NCI-H510A (cell line): Measurements from ENCODE around the gene ABTB2.
"Not testable (repeated sequence)": the region's sequence is repeated elsewhere in the genome, so short reads cannot be mapped to it uniquely, and the experiment has no call there.

ENCODE experiments used
- DNase-seq: peaks from one replicate; lab custom pipeline; 2025; lab: John Stamatoyannopoulos, UW

Gene ABTB2

DNA sequence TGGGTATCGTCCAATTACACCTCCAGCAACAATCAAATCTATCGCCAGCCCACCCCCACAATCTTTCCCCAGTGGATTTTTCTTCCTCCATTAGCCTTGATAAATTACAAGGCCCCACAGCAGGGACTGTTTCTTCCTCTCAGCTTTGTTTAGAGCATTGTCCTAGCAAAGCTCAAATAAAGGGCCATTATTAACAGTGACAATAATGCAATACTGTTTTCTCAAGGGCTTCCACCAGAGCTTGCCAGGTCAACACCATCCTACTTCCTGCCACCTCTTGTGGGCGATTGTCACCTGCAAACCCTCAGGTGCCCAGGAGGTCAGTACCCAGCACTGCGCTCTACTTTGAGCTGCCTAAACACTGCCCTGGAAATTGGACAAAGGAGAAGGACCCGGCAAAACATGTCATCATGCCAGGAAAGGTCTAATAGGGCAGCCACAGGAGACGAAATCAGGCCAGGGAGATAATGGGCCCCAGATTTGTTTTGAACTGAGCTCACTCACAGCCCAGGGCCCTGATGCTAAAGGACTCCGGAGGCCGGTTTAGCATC is 95.2 kb downstream of the ABTB2 start:
- no peak for DNase-seq

DNA sequence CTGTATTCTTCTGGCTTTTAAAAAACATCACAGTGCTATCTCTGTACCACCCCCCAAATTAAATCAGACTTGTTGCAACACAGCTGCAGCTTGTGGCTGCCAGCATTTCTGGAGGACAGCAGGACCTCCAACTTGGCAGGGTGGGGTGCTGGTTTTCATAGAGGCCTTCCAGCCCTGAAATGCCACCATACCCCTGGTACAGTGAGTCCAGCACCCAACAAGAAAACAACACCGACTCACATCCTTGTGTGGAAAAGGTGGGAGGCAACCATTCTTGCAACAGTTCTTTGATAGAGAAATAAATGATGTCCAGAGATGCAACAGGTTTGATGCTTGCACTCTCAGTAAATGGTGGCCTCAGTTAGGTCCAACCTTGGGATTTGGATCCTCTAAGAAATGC is 96.0 kb downstream of the ABTB2 start:
- DNase-seq: no peak

DNA sequence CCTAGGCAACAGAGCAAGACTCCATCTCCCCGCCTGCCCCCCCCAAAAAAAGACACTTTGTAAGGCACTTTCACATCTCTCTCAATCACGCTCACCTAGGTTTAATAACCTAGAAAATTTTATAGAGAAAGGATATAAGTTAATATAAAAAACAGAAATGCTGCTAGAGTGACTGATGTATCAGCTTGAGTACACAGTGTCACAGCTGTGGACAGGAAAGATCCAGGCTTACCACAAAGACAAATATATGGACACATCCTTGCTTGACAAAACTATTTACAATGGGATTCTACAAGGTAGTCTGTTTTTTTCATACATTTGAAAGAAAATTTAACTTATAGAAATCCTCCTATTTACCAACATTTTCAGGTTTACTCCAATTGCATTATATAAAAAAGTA is 96.7 kb downstream of the ABTB2 start:
- DNase-seq: no peak

DNA sequence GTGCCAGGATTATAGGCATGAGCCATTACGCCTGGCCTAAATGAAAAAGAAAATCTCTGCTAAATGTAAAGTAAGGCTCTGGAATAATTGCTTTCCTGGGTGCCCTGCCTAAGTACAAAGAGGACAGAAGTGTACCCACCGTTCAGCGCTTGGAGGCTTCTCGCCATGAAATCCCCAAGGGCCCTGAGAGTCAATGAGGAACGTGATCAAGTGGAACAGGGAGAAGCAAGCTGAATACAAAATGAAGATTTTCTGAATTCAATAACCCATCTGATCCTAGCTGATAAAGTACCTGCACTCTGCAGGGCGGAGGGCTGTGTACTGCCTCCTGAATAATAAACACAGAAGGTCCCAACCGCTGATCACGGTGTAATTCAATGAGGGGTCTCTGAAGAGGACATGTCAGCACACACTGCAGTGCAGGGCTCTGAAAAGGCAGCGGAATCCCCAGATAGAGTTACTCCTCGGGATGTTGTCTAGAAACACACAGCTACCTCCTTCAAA is 97.7 kb downstream of the ABTB2 start:
- no peak for DNase-seq

DNA sequence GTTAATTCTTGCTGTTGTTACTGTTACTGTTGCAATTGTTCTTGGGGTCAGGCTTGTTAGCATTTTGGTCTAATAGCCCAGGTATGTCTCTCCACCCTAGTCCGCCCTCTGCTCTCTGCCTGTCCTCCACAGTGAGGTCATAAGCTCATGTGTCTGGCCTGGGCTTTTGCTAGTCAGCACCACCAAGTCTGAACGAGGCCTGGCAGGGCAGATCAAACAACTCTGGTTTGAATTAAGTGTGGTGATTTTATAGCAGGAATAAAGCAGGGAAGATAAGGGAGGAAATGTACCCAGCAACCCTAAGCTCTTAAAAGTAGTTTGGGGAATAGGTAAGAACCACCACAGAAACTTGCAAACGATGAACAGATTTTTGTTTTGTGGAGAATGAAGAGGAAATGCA is 98.7 kb downstream of the ABTB2 start:
- DNase-seq: no peak

DNA sequence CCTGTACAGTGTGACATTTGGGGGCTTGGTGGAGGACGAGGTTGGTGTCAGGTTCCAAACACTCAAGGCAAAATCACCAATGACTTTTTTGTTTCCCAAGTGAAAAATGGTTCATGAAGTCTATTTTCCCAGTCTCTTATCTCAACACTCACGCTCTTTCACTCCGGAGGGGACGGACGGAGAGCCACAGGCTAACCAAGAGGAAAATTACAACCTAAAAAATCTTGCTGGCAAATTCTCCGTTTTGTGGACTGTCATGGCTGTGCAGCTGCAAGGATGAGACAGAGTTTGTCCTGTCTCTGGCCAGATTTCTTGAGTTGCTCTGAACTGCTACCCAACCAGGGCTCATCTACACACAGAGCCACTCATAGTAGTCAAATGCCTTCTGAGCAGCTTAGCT is 101.2 kb downstream of the ABTB2 start:
- no peak for DNase-seq

DNA sequence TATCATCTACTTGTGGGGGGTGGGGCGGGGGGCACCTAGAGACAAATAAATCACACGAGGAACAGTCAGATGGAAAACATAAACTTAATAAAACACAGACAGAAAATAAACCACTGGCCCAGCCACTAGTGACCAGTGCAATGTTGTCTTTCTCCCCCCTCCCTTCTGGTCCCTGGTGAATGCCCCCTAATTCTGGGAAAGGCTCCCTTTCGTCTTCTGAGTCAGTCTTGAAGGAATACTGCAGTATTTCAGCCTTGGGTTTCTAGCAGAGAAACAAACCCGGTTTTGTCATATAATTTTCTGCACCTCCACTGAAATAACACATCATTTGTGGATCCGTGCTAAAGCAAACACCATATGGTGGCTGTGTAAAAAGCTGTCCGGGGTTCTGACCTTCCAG is 101.7 kb downstream of the ABTB2 start:
- no peak for DNase-seq

DNA sequence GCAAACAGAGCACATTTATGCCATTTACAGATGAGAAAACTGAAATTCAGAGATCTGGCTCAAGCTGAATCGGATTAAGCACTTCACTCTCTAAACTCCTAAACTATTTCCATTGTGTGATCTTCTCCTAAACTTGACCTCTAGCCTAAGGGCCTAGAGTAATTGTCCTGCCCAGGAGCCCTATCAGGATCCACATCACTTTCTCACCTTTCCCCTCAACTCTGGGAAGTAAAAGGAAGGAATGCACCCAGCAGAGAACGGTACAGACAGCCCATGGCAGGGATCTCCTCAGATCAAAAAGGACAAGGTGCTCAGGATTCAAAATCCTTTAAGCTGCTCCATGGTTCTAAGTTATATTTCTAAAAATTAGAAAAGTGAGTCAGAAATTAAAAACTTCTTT is 102.7 kb downstream of the ABTB2 start:
- DNase-seq: no peak

DNA sequence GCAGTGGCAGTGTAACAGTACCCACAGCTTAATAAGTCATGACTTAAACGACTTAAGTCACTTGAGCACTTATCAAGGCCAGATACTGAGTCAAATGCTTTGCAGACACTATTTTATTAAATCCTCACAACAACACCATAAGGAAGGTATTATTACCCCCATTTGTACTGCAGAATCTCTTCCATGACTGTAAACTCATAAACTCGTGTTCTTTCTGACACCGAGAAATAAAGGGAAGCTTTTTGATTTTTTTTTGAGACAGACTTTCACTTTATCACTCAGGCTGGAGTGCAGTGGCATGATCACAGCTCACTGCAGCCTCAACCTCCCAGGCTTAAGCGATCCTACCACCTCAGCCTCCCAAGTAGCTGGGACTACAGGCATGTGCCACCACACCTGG is 103.8 kb downstream of the ABTB2 start:
- no peak for DNase-seq

DNA sequence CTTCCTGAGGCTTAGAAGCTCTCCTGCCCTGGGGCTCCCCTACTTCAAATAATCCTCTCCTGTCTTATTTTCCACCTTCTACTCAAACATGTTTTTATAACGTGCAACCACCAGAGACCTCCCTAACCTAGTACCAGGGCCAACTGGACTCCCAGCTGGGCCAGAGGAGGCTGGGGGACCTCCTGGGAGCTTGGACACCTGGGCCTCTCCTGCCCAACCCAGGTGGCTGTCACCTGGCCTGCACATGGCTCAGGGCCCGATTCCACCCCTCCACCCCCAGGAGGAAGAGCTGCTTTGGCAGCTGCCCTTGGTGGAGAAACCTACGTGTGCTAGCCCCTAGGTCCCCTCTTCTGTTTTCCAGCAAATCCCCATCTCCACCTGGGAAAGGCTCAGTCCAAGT is 105.2 kb downstream of the ABTB2 start:
- no peak for DNase-seq

DNA sequence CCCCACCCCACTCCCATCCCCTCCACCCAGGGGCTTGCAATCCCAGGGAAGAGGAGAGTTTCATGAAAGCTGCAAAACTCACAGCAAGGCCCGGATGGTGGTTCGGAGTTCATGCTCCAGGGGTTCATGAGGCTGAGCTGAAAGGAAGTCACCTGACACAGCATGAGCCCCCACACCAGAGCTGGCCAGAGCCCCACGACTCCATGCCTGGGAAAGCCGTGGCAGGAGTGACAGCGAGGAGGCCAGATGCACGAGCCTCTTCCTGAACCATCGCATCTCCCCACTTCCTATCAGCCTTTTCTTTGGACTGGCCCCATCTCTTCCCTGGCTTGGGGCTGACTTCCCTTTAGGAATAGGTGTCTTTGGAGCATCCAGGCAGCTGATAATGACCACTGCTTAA is 105.8 kb downstream of the ABTB2 start:
- no peak for DNase-seq

DNA sequence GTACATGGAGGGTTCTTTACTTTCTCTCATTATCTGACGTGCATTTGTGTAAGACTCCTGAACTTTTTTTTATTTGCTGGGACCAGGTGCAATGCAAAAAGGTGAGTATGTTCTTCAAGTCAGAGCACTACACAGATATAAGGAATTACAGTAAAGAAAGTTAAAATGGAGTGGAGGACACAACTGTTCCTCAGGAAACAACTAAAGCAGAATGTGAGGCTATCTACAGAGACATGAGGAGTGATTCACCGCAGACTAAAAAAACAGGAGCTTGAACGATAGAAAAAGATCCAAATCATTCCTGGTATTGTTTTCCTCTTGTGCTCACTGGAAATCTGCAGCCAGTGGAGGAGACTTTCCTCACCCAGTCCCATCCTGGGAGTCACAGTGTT is 106.2 kb downstream of the ABTB2 start:
- no peak for DNase-seq

DNA sequence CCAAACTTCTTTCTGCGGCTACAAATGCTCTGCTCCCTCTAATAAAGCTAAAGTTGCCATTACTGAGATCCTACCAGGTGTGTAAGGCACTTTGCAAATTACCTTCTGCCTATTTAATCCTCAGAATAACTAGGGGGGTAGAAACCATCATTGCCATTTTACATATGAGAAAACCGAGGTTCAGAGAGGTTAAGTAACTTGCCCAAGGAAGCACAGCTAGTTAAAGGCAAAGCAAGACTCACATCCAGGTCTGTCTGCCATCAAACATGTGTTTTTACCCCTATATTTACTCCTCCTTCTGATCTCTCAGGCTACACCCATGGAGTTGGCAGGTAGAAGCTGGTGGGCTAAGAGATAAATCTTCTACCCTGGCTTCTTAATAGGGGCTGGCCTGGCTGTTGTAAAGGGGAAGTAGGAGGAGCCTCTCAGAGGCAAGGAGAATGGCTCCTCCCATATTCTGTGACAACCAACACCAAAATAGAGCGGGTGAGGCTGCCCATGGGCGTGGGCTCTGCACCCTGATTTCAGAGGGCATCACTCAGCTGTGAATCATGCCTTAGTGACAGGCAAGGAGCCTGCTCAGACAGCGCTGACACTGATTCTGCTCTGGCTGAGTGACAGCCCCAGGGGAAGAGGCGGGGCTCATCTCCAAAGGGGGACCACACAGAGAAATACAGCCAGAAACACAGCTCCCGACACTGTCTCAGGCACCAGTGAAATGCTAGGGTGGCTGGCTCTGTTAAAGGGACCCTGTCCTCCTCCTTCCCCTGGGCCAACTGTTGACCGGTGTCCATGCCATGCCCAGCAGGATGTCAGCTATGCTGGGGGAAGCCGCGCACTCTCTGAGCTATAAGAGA is 106.8 kb downstream of the ABTB2 start:
- DNase-seq: no peak

DNA sequence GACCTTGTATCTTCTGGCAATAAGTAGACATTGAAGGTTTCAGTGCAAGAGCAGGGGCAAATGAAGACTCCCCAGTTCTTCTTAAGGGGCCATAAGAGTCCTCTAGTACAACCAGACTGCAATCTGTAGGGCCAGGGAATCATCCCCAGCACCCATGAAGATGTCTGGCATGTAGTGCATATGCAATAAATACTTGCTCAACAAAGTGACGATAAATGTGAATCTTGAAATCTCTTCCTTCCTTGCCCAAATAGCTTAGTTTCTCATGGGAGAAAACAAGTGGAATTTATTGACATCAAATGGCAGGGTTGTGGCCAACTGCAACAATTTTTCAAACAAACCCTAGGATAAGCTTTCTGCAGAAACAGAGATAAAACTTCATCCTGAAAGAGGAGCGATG is 107.6 kb downstream of the ABTB2 start:
- no peak for DNase-seq

DNA sequence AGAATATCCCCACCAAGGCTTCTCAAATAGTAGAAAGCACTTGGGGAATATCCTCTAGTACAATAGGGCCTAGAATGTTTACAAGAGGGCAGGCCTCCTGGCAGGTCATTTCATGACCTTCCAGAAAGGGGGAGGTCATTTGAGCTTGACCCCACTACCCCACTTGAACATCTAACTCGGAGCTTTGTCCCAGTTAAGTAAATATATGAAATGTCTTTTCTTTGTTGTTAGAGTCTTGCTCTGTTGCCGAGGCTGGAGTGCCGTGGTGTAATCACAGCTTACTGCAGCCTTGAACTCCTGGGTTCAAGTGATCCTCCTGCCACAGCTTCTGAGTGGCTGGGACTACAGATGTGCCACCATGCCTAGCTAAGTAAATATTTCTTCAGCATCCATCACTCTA is 108.4 kb downstream of the ABTB2 start:
- no peak for DNase-seq

DNA sequence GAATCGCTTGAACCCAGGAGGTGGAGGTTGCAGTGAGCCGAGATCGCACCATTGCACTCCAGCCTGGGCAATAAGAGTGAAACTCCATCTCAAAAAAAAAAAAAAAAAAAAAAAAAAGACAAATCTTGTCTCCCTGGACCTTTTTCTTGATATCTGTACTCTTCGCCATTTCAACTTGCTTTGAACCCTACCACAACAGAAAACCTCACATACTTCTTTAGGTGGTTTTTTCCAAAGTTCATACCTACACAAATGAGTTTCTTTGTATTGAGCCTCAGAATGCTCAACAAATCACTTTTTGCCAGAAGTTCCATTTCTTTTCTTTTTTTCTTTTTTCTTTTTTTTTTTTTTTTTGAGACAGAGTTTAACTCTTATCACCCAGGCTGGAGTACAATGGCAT is 111.3 kb downstream of the ABTB2 start:
- not testable (repeated sequence) for DNase-seq

DNA sequence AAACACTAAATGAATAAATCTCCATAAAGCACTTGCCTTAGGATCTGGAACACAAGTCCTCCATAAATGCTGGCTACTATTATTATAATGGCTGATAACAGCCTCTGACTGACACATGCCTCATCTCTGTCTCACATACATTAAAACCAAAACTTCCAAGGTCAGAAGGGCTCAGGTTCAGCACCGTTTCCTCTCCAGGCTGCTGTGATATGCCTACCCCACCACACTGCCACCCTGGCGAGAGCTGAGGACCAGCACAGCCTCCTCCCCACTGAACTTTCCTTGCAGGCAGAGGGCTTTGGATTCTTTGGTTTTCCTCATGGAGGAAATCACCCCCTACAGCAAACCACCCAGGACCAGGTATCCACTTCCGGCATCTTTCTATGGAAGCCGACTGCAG is 112.8 kb downstream of the ABTB2 start:
- no peak for DNase-seq

DNA sequence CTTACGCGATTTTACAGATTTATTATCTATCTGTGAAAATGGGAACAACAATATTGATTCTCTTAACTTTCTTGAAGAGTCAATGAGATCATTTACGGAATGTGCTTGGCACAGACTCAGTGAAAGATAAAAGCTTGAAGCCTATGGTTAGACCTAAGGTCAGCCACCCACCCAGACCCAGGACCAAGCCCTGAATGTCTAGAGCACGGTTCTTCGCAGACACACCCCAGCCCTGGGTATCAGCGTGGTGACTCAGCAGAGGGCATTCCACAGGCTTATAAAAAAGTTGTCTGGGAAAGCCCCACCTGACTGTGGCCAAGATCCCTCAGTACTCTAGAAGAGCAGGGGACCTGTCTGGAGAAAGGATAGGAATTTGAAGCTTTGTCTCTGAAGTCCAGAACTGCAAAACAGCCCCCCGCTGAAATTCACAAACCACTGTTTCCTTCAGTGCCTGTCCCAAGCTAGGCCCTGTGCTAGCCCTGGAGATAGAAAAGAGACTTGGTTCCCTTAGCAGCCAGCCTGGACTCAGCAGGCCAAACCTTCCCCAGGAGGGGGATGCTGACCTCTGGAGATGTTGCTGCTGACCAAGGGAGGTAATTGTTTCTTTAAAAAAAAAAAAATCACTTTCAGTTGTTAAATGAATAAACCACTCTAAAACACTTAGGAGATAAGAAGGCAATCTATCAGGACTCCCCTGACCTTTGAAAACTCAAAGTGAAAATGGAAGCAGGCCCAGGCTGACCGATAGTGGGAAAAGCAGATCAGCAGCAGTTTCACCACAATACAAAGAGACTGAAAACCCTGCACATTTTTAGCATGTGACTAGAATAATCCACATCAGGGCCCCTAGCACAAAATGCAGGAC is 114.0 kb downstream of the ABTB2 start:
- no peak for DNase-seq

DNA sequence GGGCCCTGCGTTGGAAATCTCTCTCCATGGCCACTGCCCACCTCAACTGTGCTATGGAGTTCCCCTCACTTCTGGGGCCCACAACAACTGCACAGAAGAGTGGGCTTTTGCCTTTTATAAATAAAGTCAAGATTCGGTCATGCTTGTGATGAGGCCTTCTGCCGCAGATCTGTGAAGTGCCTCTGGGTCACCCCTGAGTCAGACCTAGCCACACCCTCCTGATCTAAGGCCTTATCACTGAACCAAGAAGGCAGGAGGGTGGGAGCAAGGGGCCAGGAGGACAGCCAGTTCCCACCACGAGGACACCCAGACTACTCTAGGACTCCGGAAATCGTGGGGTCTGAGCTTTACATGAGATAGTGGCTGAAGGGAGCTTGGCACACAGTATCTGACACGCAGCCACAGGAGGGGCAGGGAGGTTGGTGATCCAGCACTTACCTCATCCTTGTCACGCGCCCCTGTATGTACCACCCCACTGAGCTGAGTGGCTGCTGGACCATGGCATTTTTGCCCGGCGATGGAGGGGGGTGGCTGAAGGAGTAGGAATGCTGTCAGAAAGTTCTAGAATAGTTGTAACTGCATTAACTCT is 115.7 kb downstream of the ABTB2 start:
- no peak for DNase-seq

DNA sequence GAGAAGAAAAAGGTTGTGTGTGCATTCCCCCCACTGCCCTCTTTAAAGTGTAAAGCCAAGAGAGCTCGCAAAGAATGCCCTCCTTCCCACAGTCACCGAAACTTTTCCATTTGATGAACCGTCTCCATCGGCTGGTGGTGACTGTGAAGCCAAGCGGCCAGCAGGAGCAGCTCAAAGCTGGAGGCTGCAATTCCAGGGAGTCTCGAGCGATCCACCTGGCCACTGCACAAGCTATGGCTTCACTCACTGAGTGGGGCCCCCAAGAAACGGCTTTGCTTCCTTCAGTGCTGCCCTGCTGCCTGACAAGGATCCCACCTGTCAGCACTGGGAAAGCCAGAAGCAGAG is 117.7 kb downstream of the ABTB2 start:
- no peak for DNase-seq

DNA sequence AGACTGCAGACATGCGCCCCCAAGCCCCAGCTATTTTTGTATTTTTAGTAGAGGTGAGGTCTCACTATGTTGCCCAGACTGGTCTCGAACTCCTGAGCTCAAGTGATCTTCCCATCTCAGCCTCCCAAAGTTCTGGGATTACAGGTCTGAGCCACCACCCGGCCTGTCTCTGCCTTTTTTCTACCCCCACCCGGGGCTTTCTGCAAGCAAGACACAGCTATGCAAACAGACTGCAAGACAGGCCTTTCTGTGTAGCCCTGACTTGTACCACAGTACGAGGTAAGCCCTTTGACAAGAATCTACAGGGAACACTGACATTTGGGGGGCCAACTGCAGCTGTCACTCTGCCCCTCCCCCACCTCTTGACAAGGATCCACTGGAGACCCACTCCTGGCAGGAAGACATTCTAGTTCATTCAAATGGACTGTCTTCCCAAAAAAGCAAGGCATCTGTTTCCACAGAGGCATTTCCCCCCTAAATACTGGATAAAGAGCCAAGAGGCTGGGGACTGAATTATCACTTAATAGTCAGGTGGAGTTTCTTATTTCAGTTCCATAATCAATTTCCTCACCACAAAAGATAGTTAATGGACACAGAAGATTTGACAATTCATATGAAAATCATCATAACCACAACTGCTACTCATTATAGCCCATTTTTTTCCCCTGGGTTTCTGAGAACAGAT is 118.2 kb downstream of the ABTB2 start:
- DNase-seq: no peak

DNA sequence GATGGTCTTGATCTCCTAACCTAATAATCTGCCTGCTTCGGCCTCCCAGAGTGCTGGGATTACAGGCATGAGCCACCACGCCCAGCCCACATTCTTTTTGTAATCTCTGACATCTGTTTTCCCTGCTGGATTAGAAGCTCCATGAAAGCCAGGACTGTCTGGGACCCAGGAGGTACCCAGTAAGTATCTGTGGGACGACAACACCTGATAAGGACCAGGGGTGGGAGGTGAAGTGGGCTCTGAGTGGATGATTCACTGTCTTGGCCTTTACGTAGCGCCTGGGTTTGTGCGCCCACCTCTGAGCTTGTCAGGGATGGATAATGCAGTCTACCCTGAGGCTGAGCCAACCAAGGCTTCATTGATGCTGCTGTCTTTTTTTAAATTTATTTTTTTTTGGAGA is 118.8 kb downstream of the ABTB2 start:
- DNase-seq: no peak
